ENCODE measurements around the gene RNF212B. TPM values are rescaled to one million over a fixed set of nuclear protein-coding genes. Genes with fewer than 3 reads are reported as not detected.

The RNF212B gene
- total and polyA plus RNA-seq, 2 of the 13 experiments (the other 11 are each of a cell fraction or from before 2014, with no cell fraction given): 0.05 TPM; not detected in 1

GRCh38 chr14:23284654-23285529 lies 47.2 kb downstream of the RNF212B start:
- 32% methylated on average over 9 of the region's 9 CpGs for WGBS (ENCODE audit: low lambda C conversion rate)
- peak overlapping the region; percentile 57 for H2AFZ ChIP-seq (ENCODE audit: low read length)
- no peaks in the 10 kb centered on the region for H3K9me3 ChIP-seq (ENCODE audit: low read length)
- peak overlapping the region; percentile 81 for H3K4me2 ChIP-seq (ENCODE audit: low read depth, low read length)
- intact Hi-C loops (cut with micrococcal nuclease; ENCODE audit: unreplicated experiment) (no loop called here), in situ Hi-C loops (cut with HindIII; ENCODE audit: extremely low pct_ligation_motif_present, low pct_unique_long_range_greater_than_20kb) (no loop called here)
- CTCF ChIA-PET (ENCODE audit: low intra/inter-chr PET ratio, low total read pairs): no interaction called here
- POLR2A ChIA-PET: interaction anchor here (1.1 to 9.2 kb wide), 11 partner anchors 10 to 271 kb away, joined by 3 to 165 read pairs (median 23); partner anchors contain the start of genes ACIN1, BCL2L2, C14orf119 and PABPN1
- no peak for FAIRE-seq
- H3K9ac ChIP-seq (ENCODE audit: insufficient read depth, low read depth, low read length): peak overlapping the region; percentile 85
- BruUV-seq (replicated peaks): TSS peak; percentile 60
- peak overlapping the region; percentile 64 for H3K27ac ChIP-seq (ENCODE audit: extremely low read length, insufficient read depth, low read length)
- peaks cover 32% of the 10 kb centered on the region for H3K4me1 ChIP-seq (ENCODE audit: insufficient read depth, low read length)
- peaks cover 2 to 5% of the 10 kb centered on the region in 2 experiments; a peak in 1 of 5 replicates for H3K36me3 ChIP-seq (replicated peaks in 1 of 2; ENCODE audit: control insufficient read depth in 1 of 2, insufficient read depth in 2 of 2, low read length in 2 of 2)
- DNase-seq (ENCODE audit: low spot score): peak; percentile 39
- H3K27me3 ChIP-seq (ENCODE audit: control insufficient read depth in 1 of 2, insufficient read depth in 2 of 2, low read length in 2 of 2): no peaks in the 10 kb centered on the region; a peak in 1 of 5 replicates
- H3K79me2 ChIP-seq (ENCODE audit: insufficient read depth, low read length): peaks cover 19% of the 10 kb centered on the region
- no peak; the same call in 2 of the 3 replicates for ATAC-seq
- peak overlapping the region; percentile 83 to 96 (median 83) for H3K4me3 ChIP-seq (replicated peaks in 1 of 3; ENCODE audit: insufficient read depth in 1 of 3, low read depth in 2 of 3, low read length in 3 of 3)
- no peaks in the 10 kb centered on the region for H4K20me1 ChIP-seq (ENCODE audit: insufficient read depth, low read length)
- TF ChIP-seq SRSF9 (IDR thresholded peaks at IDR 0.05; ENCODE audit: borderline replicate concordance, insufficient read depth, low read depth, low read length, poor library complexity, severe bottlenecking) (no peak), YEATS2 (CRISPR knock-in tag; IDR thresholded peaks at IDR 0.05; ENCODE audit: borderline replicate concordance) (no peak), POLR2AphosphoS2 (IDR thresholded peaks at IDR 0.05; ENCODE audit: low read depth, low read length) (no peak), ZNF768 (CRISPR knock-in tag; IDR thresholded peaks at IDR 0.05) (no peak), ZNF782 (CRISPR knock-in tag; IDR thresholded peaks at IDR 0.05; ENCODE audit: borderline replicate concordance) (no peak), NFKBIZ (CRISPR knock-in tag; IDR thresholded peaks at IDR 0.05) (no peak), ZNF326 (CRISPR knock-in tag; IDR thresholded peaks at IDR 0.05; ENCODE audit: borderline replicate concordance) (no peak), FOSL1 (CRISPR knock-in tag; IDR thresholded peaks at IDR 0.05; ENCODE audit: borderline replicate concordance) (no peak), RBM22 (optimal IDR thresholded peaks at IDR 0.05; ENCODE audit: low read length) (no peak), CREM (IDR thresholded peaks at IDR 0.05) (0 out of 2 replicates have a peak, but pooled peaks have one; percentile 26), CREM (CRISPR knock-in tag; IDR thresholded peaks at IDR 0.05) (no peak), THRA (CRISPR knock-in tag; IDR thresholded peaks at IDR 0.05; ENCODE audit: borderline replicate concordance) (no peak), HNRNPH1 (optimal IDR thresholded peaks at IDR 0.05; ENCODE audit: low read depth, low read length) (peak; percentile 49), ADNP (CRISPR knock-in tag; IDR thresholded peaks at IDR 0.05) (no peak), ZFP90 (CRISPR knock-in tag; IDR thresholded peaks at IDR 0.05; ENCODE audit: borderline replicate concordance) (no peak), ZNF12 (CRISPR knock-in tag; IDR thresholded peaks at IDR 0.05) (no peak), PHF20 (CRISPR knock-in tag; IDR thresholded peaks at IDR 0.05) (no peak), MIXL1 (CRISPR knock-in tag; IDR thresholded peaks at IDR 0.05) (no peak), AGO2 (optimal IDR thresholded peaks at IDR 0.05; ENCODE audit: low read depth, low read length) (no peak), ZFP82 (CRISPR knock-in tag; IDR thresholded peaks at IDR 0.05; ENCODE audit: borderline replicate concordance) (no peak)

All from HepG2 (cell line).